ENCODE measurements around the gene SLC44A3. TPM values are rescaled to one million over a fixed set of nuclear protein-coding genes. Genes with fewer than 3 reads are reported as not detected.

SLC44A3 gene
- total RNA-seq, 1 experiment from 2014 or later: 32.0 TPM

GRCh38 chr1:94790246-94790645, 29.9 kb upstream of the SLC44A3 start:
- TF ChIP-seq CTCF (IDR thresholded peaks at IDR 0.05; ENCODE audit: unreplicated experiment): no peak
- peaks cover 15% of the 10 kb centered on the region for H3K36me3 Mint-ChIP-seq (ENCODE audit: insufficient read depth, unreplicated experiment)
- H3K27me3 Mint-ChIP-seq (ENCODE audit: unreplicated experiment): no peaks in the 10 kb centered on the region
- no peak overlapping the region for H3K27ac Mint-ChIP-seq (ENCODE audit: unreplicated experiment)
- peaks cover 36% of the 10 kb centered on the region for H3K4me1 Mint-ChIP-seq (ENCODE audit: low read depth, unreplicated experiment)
- BruUV-seq (replicated peaks): no TSS peak
- intact Hi-C loops (cut with micrococcal nuclease; ENCODE audit: unreplicated experiment): loop anchor here (5.0 kb wide), 1 partner anchor 63 kb away; no protein-coding TSS in a partner anchor
- H3K9me3 Mint-ChIP-seq (ENCODE audit: low read depth, unreplicated experiment): peaks cover 2% of the 10 kb centered on the region
- CTCF ChIA-PET: no interaction called here
- DNase-seq: no peak
- H3K4me3 Mint-ChIP-seq (ENCODE audit: low read depth, unreplicated experiment): no peak overlapping the region

DNA sequence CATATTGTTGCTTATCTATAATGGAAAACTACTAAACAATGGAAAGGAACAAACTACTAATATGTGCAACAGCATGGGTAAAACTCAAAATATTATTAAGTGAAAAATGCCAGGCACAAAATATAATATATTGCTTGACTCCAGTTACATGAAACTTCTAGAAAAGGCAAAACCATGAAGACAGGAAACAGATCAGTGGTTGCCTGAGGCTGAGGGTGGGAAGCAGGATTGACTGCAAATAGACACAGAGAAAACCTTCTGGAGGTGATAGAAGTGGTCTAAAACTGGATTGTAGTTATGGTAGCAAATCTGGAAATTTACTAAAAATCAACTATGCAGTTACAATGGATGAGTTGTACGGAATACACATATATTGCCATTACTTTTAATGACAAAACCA, 29.5 kb upstream of the SLC44A3 start:
- intact Hi-C loops (cut with micrococcal nuclease; ENCODE audit: unreplicated experiment): loop anchor here (5.0 kb wide), 1 partner anchor 63 kb away; no protein-coding TSS in a partner anchor
- H3K27ac Mint-ChIP-seq (ENCODE audit: unreplicated experiment): no peak overlapping the region
- no peak overlapping the region for H3K4me3 Mint-ChIP-seq (ENCODE audit: low read depth, unreplicated experiment)
- no peak for DNase-seq
- CTCF ChIA-PET: interaction anchor here (1.2 kb wide), 1 partner anchor 264 kb away, joined by 3 read pairs; no protein-coding TSS in a partner anchor
- no peak for TF ChIP-seq CTCF (IDR thresholded peaks at IDR 0.05; ENCODE audit: unreplicated experiment)
- H3K4me1 Mint-ChIP-seq (ENCODE audit: low read depth, unreplicated experiment): peaks cover 39% of the 10 kb centered on the region
- BruUV-seq (replicated peaks): no TSS peak
- H3K27me3 Mint-ChIP-seq (ENCODE audit: unreplicated experiment): no peaks in the 10 kb centered on the region
- H3K9me3 Mint-ChIP-seq (ENCODE audit: low read depth, unreplicated experiment): peaks cover 2% of the 10 kb centered on the region
- H3K36me3 Mint-ChIP-seq (ENCODE audit: insufficient read depth, unreplicated experiment): peaks cover 15% of the 10 kb centered on the region

GRCh38 chr1:94792473-94793295, 27.5 kb upstream of the SLC44A3 start:
- peaks cover 59% of the 10 kb centered on the region for H3K4me1 Mint-ChIP-seq (ENCODE audit: low read depth, unreplicated experiment)
- H3K36me3 Mint-ChIP-seq (ENCODE audit: insufficient read depth, unreplicated experiment): peaks cover 15% of the 10 kb centered on the region
- H3K27ac Mint-ChIP-seq (ENCODE audit: unreplicated experiment): peak overlapping the region; percentile 92
- peak overlapping the region; percentile 5 for H3K4me3 Mint-ChIP-seq (ENCODE audit: low read depth, unreplicated experiment)
- peak; percentile 57 for DNase-seq
- peaks cover 2% of the 10 kb centered on the region for H3K9me3 Mint-ChIP-seq (ENCODE audit: low read depth, unreplicated experiment)
- intact Hi-C loops (cut with micrococcal nuclease; ENCODE audit: unreplicated experiment): loop anchor here (5.0 kb wide), 1 partner anchor 65 kb away; no protein-coding TSS in a partner anchor
- TF ChIP-seq CTCF (IDR thresholded peaks at IDR 0.05; ENCODE audit: unreplicated experiment): peak; percentile 52
- H3K27me3 Mint-ChIP-seq (ENCODE audit: unreplicated experiment): no peaks in the 10 kb centered on the region
- CTCF ChIA-PET: interaction anchor here (1.0 to 1.2 kb wide), 2 partner anchors 10 to 265 kb away, joined by 3 to 4 read pairs; no protein-coding TSS in a partner anchor
- BruUV-seq (replicated peaks): no TSS peak

GRCh38 chr1:94793296-94793656, 26.9 kb upstream of the SLC44A3 start:
- H3K27me3 Mint-ChIP-seq (ENCODE audit: unreplicated experiment): no peaks in the 10 kb centered on the region
- H3K4me1 Mint-ChIP-seq (ENCODE audit: low read depth, unreplicated experiment): peaks cover 65% of the 10 kb centered on the region
- intact Hi-C loops (cut with micrococcal nuclease; ENCODE audit: unreplicated experiment): loop anchor here (5.0 kb wide), 1 partner anchor 66 kb away; no protein-coding TSS in a partner anchor
- DNase-seq: no peak
- no peak for TF ChIP-seq CTCF (IDR thresholded peaks at IDR 0.05; ENCODE audit: unreplicated experiment)
- H3K9me3 Mint-ChIP-seq (ENCODE audit: low read depth, unreplicated experiment): peaks cover 2% of the 10 kb centered on the region
- H3K36me3 Mint-ChIP-seq (ENCODE audit: insufficient read depth, unreplicated experiment): peaks cover 15% of the 10 kb centered on the region
- H3K4me3 Mint-ChIP-seq (ENCODE audit: low read depth, unreplicated experiment): no peak overlapping the region
- BruUV-seq (replicated peaks): no TSS peak
- H3K27ac Mint-ChIP-seq (ENCODE audit: unreplicated experiment): peak overlapping the region; percentile 92
- CTCF ChIA-PET: no interaction called here
